Lower leg skin (tissue), 4 donors: Measurements from ENCODE around the gene SDHAF1. TPM values are rescaled to one million over a fixed set of nuclear protein-coding genes. Genes with fewer than 3 reads are reported as not detected.

Experiments
- DNase-seq, 2 donors: peaks; one replicate each; pipeline ENCODE4 v3.0.0-alpha.2; 2019; ENCODE audit warnings: low spot score in 2 of 2
- H3K4me3 ChIP-seq: fragments of 200-600 bp; sonication (generic); 2 replicates; pipeline ENCODE4 v1.5.1; 2017; ENCODE audit warnings: mild to moderate bottlenecking, low read depth; ENCODE audit not compliant: poor library complexity, severe bottlenecking
- CTCF ChIP-seq, 3 donors: fragments of 450-650 bp; IDR thresholded peaks; one replicate each; pipeline ENCODE4 v1.5.1; 2016; ENCODE audit warnings: antibody characterized with exemption in 3 of 3, mild to moderate bottlenecking in 3 of 3, moderate library complexity in 2 of 3
- POLR2A ChIP-seq, 2 donors: fragments of 450-650 bp; IDR thresholded peaks; one replicate each; pipeline ENCODE4 v1.6.1; 2016 to 2017; ENCODE audit warnings: antibody characterized with exemption in 2 of 2, mild to moderate bottlenecking in 1 of 2, moderate library complexity in 1 of 2
- WGBS, 2 donors: methylation state at CpG; one replicate each; pipeline ENCODE4 v1.1.5; 2018; 5-methylcytosine and 5-hydroxymethylcytosine counted together
- intact Hi-C: fragments of 100-400 bp; cut with DNase I; formaldehyde crosslinking; loops from one replicate; pipeline ENCODE4 v1.15.0; 2023; ENCODE audit warnings: low total_unique reads
- total RNA-seq, 4 donors: library from RNA; depleted of rRNA; stranded (reverse); fragments of >200 nt; gene quantifications; one replicate each; pipeline ENCODE4 v1.1.0, GENCODE V29; 2016

SDHAF1 gene
- total RNA-seq, 4 donors from 2014 or later: 51.6 to 83.8 (median 64.4) TPM

GRCh38 chr19:35996777-35997176, 1.8 kb downstream of the SDHAF1 start:
- DNase-seq: no peak
- WGBS, 2 donors: 86 to 87% methylated on average over 8 of the region's 8 CpGs
- H3K4me3 ChIP-seq: no peak overlapping the region
- intact Hi-C loops: no loop called here
- TF ChIP-seq POLR2A (IDR thresholded peaks at IDR 0.05): no peak
- no peak for TF ChIP-seq CTCF (IDR thresholded peaks at IDR 0.05)

- intact Hi-C loops: loop anchor here (10.0 kb wide), 1 partner anchor 53 kb away; the partner anchor contains the start of genes THAP8 and WDR62
These were observed 6.6 kb downstream of the SDHAF1 start for GRCh38 chr19:36001605-36002004.

GRCh38 chr19:36003284-36003683, 8.3 kb downstream of the SDHAF1 start:
- 96 to 97% methylated on average over 4 of the region's 4 CpGs for WGBS, 2 donors
- no peak for DNase-seq
- intact Hi-C loops: loop anchor here (10.0 kb wide), 1 partner anchor 52 kb away; the partner anchor contains the start of genes THAP8 and WDR62
- TF ChIP-seq CTCF (IDR thresholded peaks at IDR 0.05): no peak
- no peak overlapping the region for H3K4me3 ChIP-seq

More at GRCh38 chr19:36001605-36002004, 6.6 kb downstream of the SDHAF1 start:
- TF ChIP-seq CTCF (IDR thresholded peaks at IDR 0.05) (no peak), POLR2A (IDR thresholded peaks at IDR 0.05) (no peak)
- DNase-seq: no peak
- H3K4me3 ChIP-seq: no peak overlapping the region
- 96 to 100% methylated on average over 3 of the region's 3 CpGs for WGBS, 2 donors

GRCh38 chr19:36006955-36007354, 12.0 kb downstream of the SDHAF1 start:
- TF ChIP-seq CTCF (IDR thresholded peaks at IDR 0.05) (no peak), POLR2A (IDR thresholded peaks at IDR 0.05) (no peak)
- WGBS, 2 donors: 86 to 91% methylated on average over 5 of the region's 5 CpGs
- intact Hi-C loops: loop anchor here (10.0 kb wide), 1 partner anchor 48 kb away; the partner anchor contains the start of genes THAP8 and WDR62
- H3K4me3 ChIP-seq: no peak overlapping the region
- no peak for DNase-seq

- WGBS, 2 donors: 52 to 53% methylated on average over 16 to 17 of the region's 19 CpGs
- no peak for DNase-seq
- no peak within 1 kb of the TSS for H3K4me3 ChIP-seq
- TF ChIP-seq CTCF (IDR thresholded peaks at IDR 0.05) (no peak), POLR2A (IDR thresholded peaks at IDR 0.05) (no peak)
- intact Hi-C loops: loop anchor here (10.0 kb wide), 1 partner anchor 46 kb away; the partner anchor contains the start of genes THAP8 and WDR62
These were observed 13.5 kb downstream of the SDHAF1 start, which contains the start of gene SYNE4 for GRCh38 chr19:36008336-36008978. TSS of gene SYNE4 (minus strand) at chr19:36008813. CDS start at chr19:36008681, 132 bp downstream.
